Stimulated activated CD4-positive, alpha-beta T cell treated with anti-CD3 and anti-CD28 coated beads, Interleukin-1b, Interleukin-23, amount 100 ng/mL, for 24 hours (primary cell): ENCODE results near the gene AP2A1.

Source experiments
- DNase-seq, 4 experiments: peaks; one replicate each; pipeline ENCODE4 v3.0.0-alpha.2; 2020; ENCODE audit warnings: low read depth in 4 of 4, low spot score in 1 of 4

Gene AP2A1

DNA sequence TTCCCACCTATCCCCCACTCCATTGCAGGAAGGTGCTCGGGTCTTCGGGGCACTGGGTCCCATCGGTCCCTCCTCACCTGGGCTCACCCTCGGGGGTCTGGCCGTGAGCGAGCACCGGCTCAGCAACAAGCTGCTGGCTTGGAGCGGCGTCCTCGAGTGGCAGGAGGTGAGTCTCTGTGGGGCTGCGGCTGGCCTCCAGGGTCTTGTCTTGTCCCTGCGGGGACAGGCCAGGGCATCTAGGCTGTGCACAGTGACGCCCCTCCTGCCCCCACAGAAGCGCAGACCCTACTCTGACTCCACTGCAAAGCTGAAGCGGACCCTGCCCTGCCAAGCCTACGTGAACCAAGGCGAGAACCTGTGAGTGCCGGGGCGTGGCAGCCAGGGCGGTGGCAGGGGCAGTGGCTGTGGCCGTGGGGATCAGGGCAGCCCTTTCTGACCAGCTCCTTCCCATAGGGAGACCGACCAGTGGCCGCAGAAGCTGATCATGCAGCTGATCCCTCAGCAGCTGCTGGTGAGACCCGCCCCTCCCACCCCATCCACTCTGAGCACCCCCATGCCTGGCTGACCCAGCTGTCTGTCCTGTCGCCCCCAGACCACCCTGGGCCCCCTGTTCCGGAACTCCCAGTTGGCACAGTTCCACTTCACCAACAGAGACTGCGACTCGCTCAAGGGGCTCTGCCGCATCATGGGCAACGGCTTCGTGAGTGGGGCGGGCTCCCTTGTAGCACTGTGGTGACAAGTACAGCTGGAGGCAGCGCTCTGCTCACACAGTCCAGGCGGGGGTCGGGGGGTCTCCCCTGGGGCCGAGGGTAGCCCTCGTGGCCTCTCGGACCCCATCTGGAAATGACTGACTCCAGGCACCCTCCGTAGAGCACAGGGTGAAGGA is 87.8 kb downstream of the AP2A1 start:
- DNase-seq, result no peak

DNA sequence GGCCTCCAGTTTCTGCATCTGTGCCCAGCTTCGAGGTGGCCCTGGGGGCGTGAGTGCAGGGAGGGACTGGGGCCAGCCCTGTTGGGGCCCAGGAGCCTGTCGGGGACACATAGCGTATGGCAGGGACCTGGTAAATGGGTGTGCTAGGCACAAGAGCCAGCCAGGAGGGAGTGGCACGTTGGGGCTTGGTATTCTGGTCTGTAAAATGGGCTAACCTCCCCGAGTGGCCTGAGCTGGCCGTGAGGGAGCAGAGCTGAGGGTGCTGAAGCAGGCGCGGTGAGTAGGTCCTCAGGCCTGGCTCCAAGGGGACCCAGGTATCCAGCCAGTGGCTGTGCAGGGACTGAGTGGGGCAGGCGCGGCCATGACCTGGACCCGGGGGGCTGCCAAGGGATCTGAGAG is 88.5 kb downstream of the AP2A1 start:
- DNase-seq, result no peak

DNA sequence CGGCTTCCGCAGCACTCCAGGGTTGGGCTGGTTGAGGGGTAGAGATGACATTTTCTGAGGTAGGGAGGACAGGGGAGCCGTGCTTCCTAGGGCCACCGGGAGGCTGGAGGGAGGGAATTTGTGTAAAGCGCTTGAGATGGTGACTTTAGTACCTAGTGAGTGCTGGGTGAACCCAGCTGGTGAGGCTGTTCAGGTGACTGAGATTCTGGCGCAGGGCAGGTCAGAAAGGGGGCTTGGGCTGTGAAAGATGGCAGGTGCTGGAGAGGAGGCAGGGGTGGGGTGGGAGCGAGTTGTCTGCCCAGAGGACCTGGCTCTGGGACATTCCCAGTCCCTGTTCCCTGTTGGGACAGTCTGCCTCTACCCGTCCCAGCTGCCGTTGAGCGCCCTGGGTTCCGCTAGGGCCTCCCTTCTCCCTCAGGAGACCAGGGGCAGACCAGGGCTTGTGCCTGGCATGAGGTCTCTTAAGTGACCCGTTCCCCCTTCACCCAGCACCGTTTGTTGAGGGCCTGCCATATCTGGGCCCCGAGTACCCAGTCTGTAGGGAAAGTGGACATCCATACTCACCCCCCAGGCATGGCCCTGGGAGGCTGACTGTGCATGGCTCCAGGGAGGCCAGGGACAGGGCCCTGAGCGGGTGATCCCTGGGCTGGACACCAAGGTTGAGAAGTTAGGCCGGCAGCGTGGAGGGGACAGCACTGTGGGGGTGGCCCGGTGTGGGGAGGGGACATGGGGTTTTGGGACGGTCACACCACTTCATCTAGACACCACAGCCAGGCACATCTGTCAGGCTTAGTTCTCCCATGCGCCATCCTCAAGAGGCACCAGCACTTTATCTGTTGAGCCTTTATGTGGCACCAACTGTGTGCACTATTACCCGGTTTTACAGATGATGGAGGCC is 89.1 kb downstream of the AP2A1 start:
- no peak for DNase-seq

DNA sequence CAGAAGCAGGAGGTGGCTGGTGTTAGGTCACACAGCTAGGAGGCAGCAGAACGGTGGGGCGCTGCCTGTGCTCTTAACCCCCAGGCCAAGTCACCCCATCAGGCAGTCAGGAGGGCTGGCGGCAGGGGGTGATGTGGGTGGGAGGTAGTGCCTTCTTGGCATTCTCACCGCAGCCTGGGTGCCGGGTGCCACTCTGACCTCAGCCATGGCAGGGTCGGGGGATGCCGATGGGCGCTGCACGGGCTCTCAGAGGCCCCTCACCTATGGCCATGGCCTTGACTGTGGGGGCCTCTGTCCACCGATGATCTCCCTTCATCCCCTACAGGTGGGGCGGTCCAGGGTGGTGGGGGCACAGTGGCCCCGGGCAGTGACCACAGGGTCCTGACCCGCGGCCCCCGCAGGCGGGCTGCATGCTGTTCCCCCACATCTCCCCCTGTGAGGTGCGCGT is 89.8 kb downstream of the AP2A1 start:
- no peak for DNase-seq
